H1 (cell line): ENCODE measurements around the gene ARSB. TPM values are rescaled to one million over a fixed set of nuclear protein-coding genes. Genes with fewer than 3 reads are reported as not detected.

Source experiments
- CTCF ChIA-PET: fragments of 300-600 bp; sonication (Branson Sonifier 250); formaldehyde crosslinking; loops from one replicate; lab custom pipeline; 2021; ENCODE audit not compliant: partially characterized antibody; lab: Charles Lee
- POLR2A ChIA-PET: fragments of 300-600 bp; sonication (Branson Sonifier 250); formaldehyde crosslinking; loops from one replicate; lab custom pipeline; 2021; ENCODE audit warnings: inconsistent platforms; ENCODE audit not compliant: partially characterized antibody; lab: Charles Lee
- DNase-seq, 2 experiments: peaks; one replicate each; pipeline versions ENCODE4 v3.0.0 to v3.0.0-alpha.2; 2010 to 2022; ENCODE audit warnings: low spot score in 2 of 2, low read depth in 1 of 2, mixed read lengths in 1 of 2
- FAIRE-seq: peaks from 2 replicates; lab custom pipeline; 2011; peaks lifted over from hg19 to GRCh38; lab: Jason Lieb, UNC
- H2AFZ ChIP-seq: 2 replicates; pipeline ENCODE4 v1.8.1; 2012; ENCODE audit warnings: low read length, inconsistent platforms
- H2AK5ac ChIP-seq: 2 replicates; pipeline ENCODE4 v1.6.1; 2013; ENCODE audit warnings: low read depth, low read length
- H2BK120ac ChIP-seq: replicated peaks from 2 replicates; pipeline ENCODE3; 2013; ENCODE audit warnings: low read depth, low read length, inconsistent platforms
- H2BK12ac ChIP-seq: 2 replicates; pipeline ENCODE4 v1.6.1; 2013; ENCODE audit warnings: low read depth, low read length
- H2BK15ac ChIP-seq: 2 replicates; pipeline ENCODE4 v1.6.1; 2013; ENCODE audit warnings: low read length
- H2BK20ac ChIP-seq: 2 replicates; pipeline ENCODE4 v1.6.1; 2013; ENCODE audit warnings: low read length
- H2BK5ac ChIP-seq: 2 replicates; pipeline ENCODE4 v1.6.1; 2013; ENCODE audit warnings: low read depth, low read length
- H3K14ac ChIP-seq: 2 replicates; pipeline ENCODE4 v1.6.1; 2013; ENCODE audit warnings: inconsistent platforms; ENCODE audit not compliant: insufficient read length
- H3K18ac ChIP-seq: 2 replicates; pipeline ENCODE4 v1.6.1; 2013; ENCODE audit warnings: low read length; ENCODE audit errors: extremely low read depth
- H3K23ac ChIP-seq: 2 replicates; pipeline ENCODE4 v1.6.1; 2013; ENCODE audit warnings: inconsistent platforms; ENCODE audit not compliant: insufficient read length
- H3K23me2 ChIP-seq: 2 replicates; pipeline ENCODE4 v1.6.1; 2013; ENCODE audit warnings: low read depth, low read length
- H3K27ac ChIP-seq: 2 replicates; pipeline ENCODE4 v1.6.1; 2011; ENCODE audit warnings: low read depth, low read length, inconsistent platforms
- H3K27me3 ChIP-seq, 4 experiments: replicated peaks in 1 of 4; 1 replicate in 1 of 4; 2 replicates in 3 of 4; pipeline versions ENCODE4 v1.6.1 to v1.8.1; 2011 to 2013; ENCODE audit warnings: low read length in 3 of 4, mild to moderate bottlenecking in 3 of 4, inconsistent platforms in 2 of 4, mixed read lengths in 2 of 4, moderate library complexity in 1 of 4; ENCODE audit not compliant: control insufficient read depth in 3 of 4, insufficient read depth in 3 of 4; ENCODE audit errors: extremely low read depth in 1 of 4
- H3K36me3 ChIP-seq, 4 experiments: 2 replicates each; pipeline versions ENCODE4 v1.6.1 to v1.8.1; 2011 to 2013; ENCODE audit warnings: mild to moderate bottlenecking in 4 of 4, low read length in 3 of 4, moderate library complexity in 2 of 4, control low read depth in 1 of 4, inconsistent platforms in 1 of 4; ENCODE audit not compliant: insufficient read depth in 4 of 4, control insufficient read depth in 2 of 4
- H3K4ac ChIP-seq: replicated peaks from 2 replicates; pipeline ENCODE3; 2013; ENCODE audit warnings: low read length, low read depth, mixed read lengths, inconsistent platforms; ENCODE audit not compliant: insufficient read length
- H3K4me1 ChIP-seq, 4 experiments: replicated peaks in 1 of 4; 1 replicate in 1 of 4; 2 replicates in 3 of 4; pipeline versions ENCODE4 v1.6.1 to v1.8.1; 2011 to 2013; ENCODE audit warnings: low read length in 3 of 4, inconsistent platforms in 2 of 4, mixed read lengths in 1 of 4; ENCODE audit not compliant: insufficient read depth in 4 of 4, control insufficient read depth in 3 of 4
- H3K4me2 ChIP-seq, 2 experiments: 2 replicates each; pipeline versions ENCODE4 v1.6.1 to v1.8.1; 2011 to 2013; ENCODE audit warnings: low read depth in 2 of 2, low read length in 2 of 2, control low read depth in 1 of 2, inconsistent platforms in 1 of 2, mild to moderate bottlenecking in 1 of 2; ENCODE audit not compliant: insufficient read depth in 1 of 2
- H3K4me3 ChIP-seq, 4 experiments: fragments of 200-600, 300-600 bp in 1 of 4; sonication (generic), shearing (Covaris generic), sonication (Bioruptor Twin) in 1 of 4; 2 replicates each; pipeline versions ENCODE4 v1.5.1 to v1.8.1; 2011 to 2016; ENCODE audit warnings: low read length in 4 of 4, low read depth in 3 of 4, control low read depth in 2 of 4, inconsistent platforms in 2 of 4, mild to moderate bottlenecking in 2 of 4, mixed read lengths in 1 of 4, moderate library complexity in 1 of 4; ENCODE audit not compliant: insufficient read depth in 2 of 4; ENCODE audit errors: extremely low read depth in 1 of 4
- H3K56ac ChIP-seq: replicated peaks from 2 replicates; pipeline ENCODE3; 2013; ENCODE audit warnings: low read depth, mild to moderate bottlenecking, mixed read lengths, low read length, inconsistent platforms; ENCODE audit not compliant: insufficient read length
- H3K79me1 ChIP-seq: 2 replicates; pipeline ENCODE4 v1.6.1; 2013; ENCODE audit warnings: low read depth, low read length, control low read depth
- H3K79me2 ChIP-seq, 2 experiments: 2 replicates each; pipeline versions ENCODE4 v1.6.1 to v1.8.1; 2012 to 2013; ENCODE audit warnings: low read length in 2 of 2, mild to moderate bottlenecking in 2 of 2, inconsistent platforms in 1 of 2; ENCODE audit not compliant: insufficient read depth in 2 of 2, control insufficient read depth in 1 of 2
- H3K9ac ChIP-seq, 4 experiments: replicated peaks in 1 of 4; 1 replicate in 1 of 4; 2 replicates in 3 of 4; pipeline versions ENCODE4 v1.6.1 to v1.8.1; 2011 to 2013; ENCODE audit warnings: low read depth in 3 of 4, low read length in 3 of 4, control low read depth in 2 of 4, mild to moderate bottlenecking in 2 of 4, moderate library complexity in 2 of 4, inconsistent platforms in 1 of 4; ENCODE audit errors: extremely low read depth in 1 of 4
- H3K9me3 ChIP-seq, 2 experiments: 2 replicates each; pipeline versions ENCODE4 v1.6.1 to v1.8.1; 2012 to 2013; ENCODE audit warnings: mild to moderate bottlenecking in 2 of 2, moderate library complexity in 2 of 2, control low read depth in 1 of 2, inconsistent platforms in 1 of 2, low read depth in 1 of 2, low read length in 1 of 2, mixed read lengths in 1 of 2; ENCODE audit not compliant: insufficient read depth in 2 of 2
- H4K20me1 ChIP-seq, 2 experiments: replicated peaks in 1 of 2; 2 replicates each; pipeline versions ENCODE3 to v1.8.1; 2011 to 2013; ENCODE audit warnings: inconsistent platforms in 2 of 2, low read length in 2 of 2, mild to moderate bottlenecking in 1 of 2; ENCODE audit not compliant: insufficient read depth in 2 of 2, control insufficient read depth in 1 of 2
- H4K5ac ChIP-seq: 2 replicates; pipeline ENCODE4 v1.6.1; 2013; ENCODE audit warnings: low read length, low read depth, mixed read lengths, inconsistent platforms; ENCODE audit not compliant: insufficient read length
- H4K8ac ChIP-seq: 2 replicates; pipeline ENCODE4 v1.8.0; 2013; ENCODE audit warnings: mild to moderate bottlenecking, moderate library complexity, low read length, inconsistent platforms; ENCODE audit not compliant: insufficient read depth; ENCODE audit errors: extremely low read depth
- H4K91ac ChIP-seq: replicated peaks from 2 replicates; pipeline ENCODE3; 2013; ENCODE audit warnings: low read length, mixed read lengths, inconsistent platforms; ENCODE audit not compliant: insufficient read length
- CTCF ChIP-seq, 3 experiments: IDR thresholded peaks; 1 replicate in 2 of 3; 2 replicates in 1 of 3; pipeline versions ENCODE4 v1.5.1 to v1.6.1; 2011; ENCODE audit warnings: low read length in 3 of 3, mild to moderate bottlenecking in 3 of 3, inconsistent platforms in 2 of 3, low read depth in 1 of 3, moderate library complexity in 1 of 3; ENCODE audit not compliant: insufficient read depth in 1 of 3; ENCODE audit errors: control extremely low read depth in 1 of 3
- POLR2AphosphoS5 ChIP-seq: IDR thresholded peaks from 2 replicates; pipeline ENCODE4 v1.6.1; 2011; ENCODE audit warnings: low read depth, low read length
- TEAD4 ChIP-seq: IDR thresholded peaks from 2 replicates; pipeline ENCODE4 v1.6.1; 2012; ENCODE audit warnings: low read depth, low read length, inconsistent platforms, mixed read lengths
- WGBS, 2 experiments: shearing (Covaris generic) in 1 of 2; methylation state at CpG; one replicate each; pipeline versions ENCODE4 v1.1.6 to v1.1.7; 2013 to 2015; ENCODE audit warnings: low lambda C conversion rate in 2 of 2, mixed read lengths in 2 of 2, inconsistent platforms in 1 of 2, low coverage in 1 of 2, missing lambda C conversion rate in 1 of 2; ENCODE audit not compliant: insufficient replicate concordance in 2 of 2, insufficient coverage in 1 of 2, insufficient read length in 1 of 2; ENCODE audit errors: extremely low coverage in 1 of 2, missing lambda C conversion rate in 1 of 2; 5-methylcytosine and 5-hydroxymethylcytosine counted together
- polyA plus RNA-seq, 7 experiments: library from polyadenylated mRNA; depleted of rRNA in 3 of 7; stranded (reverse) in 5 of 7; unstranded in 2 of 7; fragments of >200 nt in 5 of 7; fragments of 200-250 nt in 2 of 7; gene quantifications; 1 replicate in 5 of 7; 2 replicates in 1 of 7; 4 replicates in 1 of 7; pipeline versions ENCODE4 v1.2.1 to v1.2.3, GENCODE V29; 2011 to 2013; ENCODE audit warnings: missing spikeins in 2 of 7, mixed read lengths in 2 of 7
- total RNA-seq: library from RNA; stranded (reverse); fragmentation: NEBNext Ultra II Directional; extraction: Animal tissue kit (Norgen Biotek cat#: 25700); gene quantifications from 2 replicates; pipeline ENCODE4 v1.2.1, GENCODE V29; 2021

The ARSB gene
- total and polyA plus RNA-seq, 2 of the 8 experiments (the other 6 are each of a cell fraction or from before 2014, with no cell fraction given): 6.4 to 13.9 TPM

DNA sequence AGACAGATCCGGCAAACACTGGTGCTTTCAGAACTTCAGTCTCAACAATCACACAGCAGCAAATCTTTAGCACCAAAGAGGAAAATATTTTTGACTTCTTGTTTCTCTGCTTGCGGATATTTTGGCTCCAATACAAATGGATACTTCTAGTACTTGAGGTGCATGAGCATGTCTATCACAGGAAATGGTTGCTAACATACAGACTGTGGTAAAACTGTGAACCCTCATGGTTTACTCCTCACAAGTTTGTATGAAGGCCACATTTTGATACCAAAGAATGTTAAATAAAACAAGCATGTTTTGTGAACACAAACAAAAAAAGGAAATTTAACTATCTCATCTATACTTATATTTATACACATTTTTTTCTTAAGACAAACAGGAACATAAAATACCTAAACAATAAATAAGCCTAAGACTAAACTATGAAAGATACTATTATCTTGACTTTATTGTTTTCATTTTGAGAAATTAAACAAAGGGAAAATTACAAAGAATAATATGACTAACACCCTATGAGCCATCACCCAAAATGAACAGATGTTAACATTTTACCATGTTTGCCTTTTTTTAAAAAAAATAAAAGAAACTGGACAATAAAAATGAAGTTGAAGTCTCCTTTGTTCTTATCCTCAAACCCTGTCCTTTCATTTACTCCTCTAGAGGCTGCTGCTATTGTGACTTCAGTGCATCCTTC, 201.5 kb downstream of the ARSB start:
- Histone ChIP-seq H3K9ac (no peak overlapping the region), H3K79me1 (no peaks in the 10 kb centered on the region), H3K4me1 (no peaks in the 10 kb centered on the region), H3K4ac (no peak overlapping the region), H3K27ac (no peak overlapping the region), H3K14ac (no peak overlapping the region), H3K18ac (no peak overlapping the region), H2AK5ac (no peak overlapping the region), H3K79me2 (no peaks in the 10 kb centered on the region), H3K4me3 (no peak overlapping the region), H2BK5ac (no peak overlapping the region), H3K4me2 (no peak overlapping the region), H4K5ac (no peak overlapping the region), H3K23ac (no peak overlapping the region), H2BK12ac (no peak overlapping the region), H3K27me3 (no peaks in the 10 kb centered on the region), H3K56ac (no peak overlapping the region), H4K91ac (no peak overlapping the region), H3K9me3 (no peaks in the 10 kb centered on the region), H2BK120ac (no peak overlapping the region), H2AFZ (no peak overlapping the region), H3K23me2 (no peaks in the 10 kb centered on the region), H2BK20ac (no peak overlapping the region), H4K20me1 (no peaks in the 10 kb centered on the region), H4K8ac (no peak overlapping the region), H2BK15ac (no peak overlapping the region), H3K36me3 (no peaks in the 10 kb centered on the region; a peak in 1 of 8 replicates)
- DNase-seq (no peak), FAIRE-seq (no peak)
- ChIA-PET CTCF (interaction anchor here (1.3 kb wide), 1 partner anchor 11 kb away, joined by 3 read pairs; no protein-coding TSS in a partner anchor), POLR2A (no interaction called here)
- WGBS, 2 experiments: 93% methylated on average over 2 of the region's 2 CpGs; no CpG with 5 or more reads in 1 of the 2 experiments
- TF ChIP-seq POLR2AphosphoS5: no peak
- TF ChIP-seq CTCF (IDR thresholded peaks at IDR 0.05; ENCODE audit: control extremely low read depth in 1 of 3, insufficient read depth in 1 of 3, low read depth in 1 of 3, low read length in 3 of 3): no peak
- no peak for TF ChIP-seq TEAD4
